GM19043 (cell line): ENCODE results near the gene EVA1C.
"Not testable (repeated sequence)": the region's sequence is repeated elsewhere in the genome, so short reads cannot be mapped to it uniquely, and the experiment has no call there.

Experiments used
- ATAC-seq: cut with Tn5 transposase; IDR thresholded peaks from one replicate; pipeline ENCODE4 v1.9.1; 2021; ENCODE audit warnings: low read depth; ENCODE audit not compliant: unreplicated experiment

Gene EVA1C

DNA sequence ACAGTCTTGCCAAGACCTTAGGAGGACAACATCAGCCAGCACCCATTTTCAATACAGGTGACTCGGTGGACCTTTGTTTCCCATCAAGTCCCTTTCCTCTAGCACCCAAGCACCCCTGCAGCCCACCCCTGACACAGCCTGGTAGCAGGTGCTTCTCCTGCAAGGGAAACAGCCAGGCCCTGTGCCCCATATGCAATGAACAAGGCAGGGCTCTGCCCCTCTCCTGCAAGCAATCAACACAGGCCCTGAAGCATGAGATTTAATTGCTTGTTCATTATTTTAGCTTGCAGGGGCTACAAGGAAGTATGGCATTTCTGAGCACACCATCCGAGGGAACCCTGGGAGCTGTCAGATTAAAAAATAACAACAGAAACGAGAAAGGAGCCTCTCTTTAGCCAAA, 137.4 kb downstream of the EVA1C start:
- no peak for ATAC-seq

GRCh38 chr21:32554832-32555638, 142.5 kb downstream of the EVA1C start:
- ATAC-seq: no peak

GRCh38 chr21:32558106-32558505, 145.6 kb downstream of the EVA1C start:
- ATAC-seq: no peak

GRCh38 chr21:32559006-32559610, 146.6 kb downstream of the EVA1C start:
- ATAC-seq: no peak

- ATAC-seq: no peak
These were observed 148.4 kb downstream of the EVA1C start for GRCh38 chr21:32560896-32561295.

DNA sequence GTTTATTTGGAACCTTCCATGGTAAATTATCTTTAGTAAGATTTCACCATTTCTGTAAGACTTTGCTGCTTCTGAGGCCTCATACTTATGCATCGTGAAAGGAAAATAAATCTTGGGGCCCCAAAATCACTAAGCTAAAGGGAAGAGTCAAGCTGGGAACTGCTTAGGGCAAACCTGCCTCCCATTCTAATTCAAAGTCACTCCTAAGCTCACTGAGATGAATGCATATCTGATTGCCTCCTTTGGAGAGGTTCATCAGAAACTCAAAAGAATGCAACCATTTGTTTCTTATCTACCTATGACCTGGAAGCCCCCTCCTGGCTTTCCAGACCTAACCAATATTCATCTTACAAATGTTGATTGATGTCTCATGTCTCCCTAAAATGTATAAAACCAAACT, 149.0 kb downstream of the EVA1C start:
- ATAC-seq: not testable (repeated sequence)

- no peak for ATAC-seq
These were observed 149.9 kb downstream of the EVA1C start for GRCh38 chr21:32562426-32562825.

- no peak for ATAC-seq
These were observed 150.4 kb downstream of the EVA1C start for GRCh38 chr21:32562915-32563314.
